Stimulated activated CD4-positive, alpha-beta T cell treated with anti-CD3 and anti-CD28 coated beads, TNF-alpha, amount 100 ng/mL, for 24 hours (primary cell): ENCODE measurements around the gene ZNF146.
"Not testable (repeated sequence)": the region's sequence is repeated elsewhere in the genome, so short reads cannot be mapped to it uniquely, and the experiment has no call there.

Source experiments
- DNase-seq, 3 experiments: peaks; one replicate each; pipeline ENCODE4 v3.0.0-alpha.2; 2020; ENCODE audit warnings: low read depth in 3 of 3

Gene ZNF146

GRCh38 chr19:36214386-36215275, at the start of gene ZNF146, which contains the start of gene ZNF565:
ZNF146 (plus strand) TSS chr19:36215106; CDS start chr19:36236441, 21,335 bp downstream.
ZNF565 (minus strand) TSS chr19:36214665; CDS start chr19:36201985, 12,680 bp downstream.
- DNase-seq: peak; percentile 94 to 99 (median 95)

GRCh38 chr19:36169084-36169760, 45.7 kb upstream of the ZNF146 start:
- no peak for DNase-seq

- no peak for DNase-seq
Measured at GRCh38 chr19:36172852-36173251, 42.1 kb upstream of the ZNF146 start.

GRCh38 chr19:36173846-36174245, 41.1 kb upstream of the ZNF146 start:
- DNase-seq: not testable (repeated sequence)

- not testable (repeated sequence) for DNase-seq
Measured at GRCh38 chr19:36179077-36179476, 35.8 kb upstream of the ZNF146 start.

GRCh38 chr19:36182612-36183244, 32.2 kb upstream of the ZNF146 start:
- no peak for DNase-seq

- no peak for DNase-seq
Measured at GRCh38 chr19:36183245-36183628, 31.7 kb upstream of the ZNF146 start.

- not testable (repeated sequence) for DNase-seq
Measured at GRCh38 chr19:36186722-36187121, 28.2 kb upstream of the ZNF146 start.

- DNase-seq: no peak
Measured at GRCh38 chr19:36196249-36196648, 18.7 kb upstream of the ZNF146 start.

- no peak for DNase-seq
Measured at GRCh38 chr19:36198119-36198518, 16.8 kb upstream of the ZNF146 start.

- DNase-seq: no peak
Measured at GRCh38 chr19:36201684-36202083, 13.2 kb upstream of the ZNF146 start.

GRCh38 chr19:36203293-36203692, 11.6 kb upstream of the ZNF146 start:
- no peak for DNase-seq

- DNase-seq: no peak
Measured at GRCh38 chr19:36207605-36208252, 7.2 kb upstream of the ZNF146 start.

- DNase-seq: no peak
Measured at GRCh38 chr19:36209372-36209771, 5.5 kb upstream of the ZNF146 start.

GRCh38 chr19:36210497-36210896, 4.4 kb upstream of the ZNF146 start:
- DNase-seq: no peak

- no peak for DNase-seq
Measured at GRCh38 chr19:36212895-36213294, 2.0 kb upstream of the ZNF146 start.

- peak in 1 of 3 experiments; percentile 11 for DNase-seq
Measured at GRCh38 chr19:36215276-36216123, 594 bp downstream of the ZNF146 start.

- DNase-seq: no peak
Measured at GRCh38 chr19:36221474-36221873, 6.6 kb downstream of the ZNF146 start.

GRCh38 chr19:36222503-36222902, 7.6 kb downstream of the ZNF146 start:
- no peak for DNase-seq

- DNase-seq: no peak
Measured at GRCh38 chr19:36225219-36225892, 10.4 kb downstream of the ZNF146 start.
